Testis (tissue), 2 donors: Measurements from ENCODE around the gene TBL2.

ENCODE experiments used
- POLR2A ChIP-seq: fragments of 450-650 bp; IDR thresholded peaks from one replicate; pipeline ENCODE4 v1.6.1; 2017; ENCODE audit warnings: antibody characterized with exemption, mild to moderate bottlenecking, moderate library complexity
- TF ChIP-seq, protein P1 (sequence below), 3 experiments: fragments of 450-650 bp in 2 of 3; fragments of 200-600 bp in 1 of 3; sonication (generic) in 1 of 3; IDR thresholded peaks; one replicate each; pipeline ENCODE4 v1.5.1; 2016 to 2019; ENCODE audit warnings: antibody characterized with exemption in 3 of 3, mild to moderate bottlenecking in 2 of 3, moderate library complexity in 1 of 3

DNA sequence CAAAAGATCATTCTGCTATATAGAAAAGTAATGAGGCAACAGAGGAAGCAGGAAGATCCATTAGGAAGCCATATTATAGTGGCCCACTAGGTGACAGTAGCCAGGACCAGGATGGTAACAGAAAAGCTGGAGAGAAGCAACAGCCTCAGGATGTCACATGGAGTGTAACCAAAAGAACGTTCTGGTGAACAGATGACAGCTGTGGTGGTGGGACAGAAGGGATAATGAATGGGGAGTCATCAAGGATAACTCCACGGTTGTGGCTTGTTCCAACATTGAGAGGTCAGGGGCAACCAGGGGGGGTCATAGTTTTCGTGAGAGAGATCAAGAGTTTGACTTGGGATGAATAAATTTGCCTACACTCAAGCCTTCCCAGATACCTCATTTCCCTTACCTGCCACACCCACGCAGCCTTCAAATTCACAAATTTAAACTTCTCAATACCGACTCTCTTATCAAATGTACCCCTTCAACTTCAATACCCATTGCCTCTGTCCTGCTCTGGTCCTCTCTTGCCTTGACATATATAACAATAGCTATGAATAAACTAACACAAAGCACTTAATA is 9.3 kb downstream of the TBL2 start:
- TF ChIP-seq, protein P1, sequence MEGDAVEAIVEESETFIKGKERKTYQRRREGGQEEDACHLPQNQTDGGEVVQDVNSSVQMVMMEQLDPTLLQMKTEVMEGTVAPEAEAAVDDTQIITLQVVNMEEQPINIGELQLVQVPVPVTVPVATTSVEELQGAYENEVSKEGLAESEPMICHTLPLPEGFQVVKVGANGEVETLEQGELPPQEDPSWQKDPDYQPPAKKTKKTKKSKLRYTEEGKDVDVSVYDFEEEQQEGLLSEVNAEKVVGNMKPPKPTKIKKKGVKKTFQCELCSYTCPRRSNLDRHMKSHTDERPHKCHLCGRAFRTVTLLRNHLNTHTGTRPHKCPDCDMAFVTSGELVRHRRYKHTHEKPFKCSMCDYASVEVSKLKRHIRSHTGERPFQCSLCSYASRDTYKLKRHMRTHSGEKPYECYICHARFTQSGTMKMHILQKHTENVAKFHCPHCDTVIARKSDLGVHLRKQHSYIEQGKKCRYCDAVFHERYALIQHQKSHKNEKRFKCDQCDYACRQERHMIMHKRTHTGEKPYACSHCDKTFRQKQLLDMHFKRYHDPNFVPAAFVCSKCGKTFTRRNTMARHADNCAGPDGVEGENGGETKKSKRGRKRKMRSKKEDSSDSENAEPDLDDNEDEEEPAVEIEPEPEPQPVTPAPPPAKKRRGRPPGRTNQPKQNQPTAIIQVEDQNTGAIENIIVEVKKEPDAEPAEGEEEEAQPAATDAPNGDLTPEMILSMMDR (IDR thresholded peaks at IDR 0.05) = no peak
- TF ChIP-seq POLR2A = no peak
